DND-41 (cell line): ENCODE data around the gene NPTXR.
A peak's percentile ranks its signal among the peaks of the same experiment; 100 is the strongest.

Experiments used
- ATAC-seq: fragments of 200-7000 bp; cut with Tn5 transposase; 3 replicates; pipeline ENCODE4 v1.9.1; 2021; ENCODE audit warnings: low read depth; ENCODE audit not compliant: insufficient read depth
- DNase-seq: peaks from one replicate; pipeline ENCODE4 v3.0.0-alpha.2; 2020
- H2AFZ ChIP-seq: 2 replicates; pipeline ENCODE4 v1.6.0; 2012; ENCODE audit warnings: low read depth, low read length
- H3K27ac ChIP-seq: 2 replicates; pipeline ENCODE4 v1.5.1; 2012; ENCODE audit warnings: low read length, inconsistent platforms
- H3K27me3 ChIP-seq: fragments of 200-600 bp; sonication (generic); 2 replicates; pipeline ENCODE4 v1.6.0; 2012; ENCODE audit warnings: low read length, mild to moderate bottlenecking, inconsistent platforms; ENCODE audit not compliant: insufficient read depth, poor library complexity
- H3K36me3 ChIP-seq: 2 replicates; pipeline ENCODE4 v1.5.1; 2012; ENCODE audit warnings: low read length, inconsistent platforms; ENCODE audit not compliant: insufficient read depth
- H3K4me1 ChIP-seq: 2 replicates; pipeline ENCODE4 v1.5.1; 2012; ENCODE audit warnings: mild to moderate bottlenecking, low read length; ENCODE audit not compliant: insufficient read depth
- H3K4me2 ChIP-seq: 2 replicates; pipeline ENCODE4 v1.6.0; 2012; ENCODE audit warnings: mild to moderate bottlenecking, moderate library complexity, low read length, inconsistent platforms; ENCODE audit not compliant: insufficient read depth
- H3K4me3 ChIP-seq, 2 experiments: fragments of 200-600 bp in 1 of 2; shearing (Covaris generic) in 1 of 2; 2 replicates each; pipeline ENCODE4 v1.5.1; 2012 to 2016; ENCODE audit warnings: inconsistent platforms in 2 of 2, low read length in 2 of 2, mild to moderate bottlenecking in 2 of 2, low read depth in 1 of 2, moderate library complexity in 1 of 2
- H3K79me2 ChIP-seq: 2 replicates; pipeline ENCODE4 v1.6.0; 2012; ENCODE audit warnings: low read length, inconsistent platforms; ENCODE audit not compliant: insufficient read depth
- H3K9ac ChIP-seq: 2 replicates; pipeline ENCODE4 v1.6.0; 2012; ENCODE audit warnings: low read depth, mild to moderate bottlenecking, inconsistent platforms, low read length, moderate library complexity
- H3K9me3 ChIP-seq: 2 replicates; pipeline ENCODE4 v1.5.1; 2012; ENCODE audit warnings: low read length, moderate library complexity, mild to moderate bottlenecking, inconsistent platforms; ENCODE audit not compliant: insufficient read depth, severe bottlenecking
- H4K20me1 ChIP-seq: 2 replicates; pipeline ENCODE4 v1.6.0; 2012; ENCODE audit warnings: low read length; ENCODE audit not compliant: insufficient read depth
- CTCF ChIP-seq: IDR thresholded peaks from 2 replicates; pipeline ENCODE4 v1.5.1; 2012; ENCODE audit warnings: borderline replicate concordance, low read length, moderate library complexity, mild to moderate bottlenecking; ENCODE audit not compliant: poor library complexity, severe bottlenecking; ENCODE audit errors: extremely low read depth
- EZH2 ChIP-seq: IDR thresholded peaks from 3 replicates; pipeline ENCODE4 v1.6.1; 2012; ENCODE audit warnings: borderline replicate concordance, low read depth, mild to moderate bottlenecking, moderate library complexity, low read length, inconsistent platforms; ENCODE audit not compliant: severe bottlenecking

NPTXR gene

GRCh38 chr22:38843657-38844314 lies at the start of gene NPTXR:
Gene NPTXR, minus strand, starts transcription at chr22:38844028.
- Histone ChIP-seq H3K27ac (no peak within 1 kb of the TSS), H2AFZ (no peak within 1 kb of the TSS), H3K27me3 (peaks cover 62% of the 10 kb centered on the region), H3K4me2 (peak within 1 kb of the TSS; percentile 53; the same call in 1 of the 2 replicates), H3K9me3 (no peaks in the 10 kb centered on the region), H3K4me3 (peak within 1 kb of the TSS in 1 of 2 experiments; percentile 20; a peak in 1 of 4 replicates), H3K4me1 (0 out of 2 replicates have a peak, but pooled peaks cover 5% of the 10 kb centered on the region), H3K36me3 (no peaks in the 10 kb centered on the region), H4K20me1 (peaks cover 25% of the 10 kb centered on the region), H3K79me2 (no peaks in the 10 kb centered on the region), H3K9ac (no peak within 1 kb of the TSS)
- peak; percentile 54 for ATAC-seq
- peak; percentile 25 for DNase-seq
- TF ChIP-seq EZH2 (no peak), CTCF (no peak)

DNA sequence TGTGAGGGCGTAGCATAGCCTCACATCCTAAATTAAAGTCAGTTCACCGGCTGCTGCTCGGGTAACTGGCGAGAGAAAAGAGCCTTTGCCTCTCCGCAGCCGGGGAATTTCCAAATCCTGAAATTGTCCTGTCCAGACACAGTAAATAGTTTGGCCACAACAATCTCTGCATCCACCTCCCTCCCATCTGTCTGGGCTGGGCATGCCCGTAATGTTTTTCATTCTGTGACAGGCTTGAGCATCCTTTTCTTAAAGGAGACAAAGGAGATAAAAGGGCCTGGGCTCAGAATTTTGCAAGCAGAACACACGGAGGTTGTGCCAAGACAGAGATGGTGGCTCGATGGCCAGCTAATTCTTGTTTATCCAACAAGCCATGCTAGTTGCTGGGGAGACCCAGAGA lies 47.4 kb upstream of the NPTXR start:
- DNase-seq, result no peak
- TF ChIP-seq EZH2 (no peak), CTCF (no peak)

DNA sequence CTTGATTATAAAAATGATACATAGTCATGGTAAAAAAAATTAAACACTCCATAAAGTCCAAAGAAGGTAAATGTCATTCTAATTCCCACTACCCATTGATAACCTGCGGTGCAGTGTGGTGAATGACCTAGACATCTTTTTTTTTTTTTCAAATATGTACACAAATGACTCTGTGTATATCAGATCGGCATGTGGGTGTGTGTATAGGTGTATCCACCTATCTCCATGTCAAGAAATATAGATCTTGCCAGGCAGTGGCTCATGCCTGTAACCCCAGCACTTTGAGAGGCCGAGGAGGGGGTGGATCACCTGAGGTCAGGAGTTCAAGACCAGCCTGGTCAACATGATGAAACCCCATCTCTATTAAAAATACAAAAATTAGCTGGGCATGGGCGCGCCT lies 46.5 kb upstream of the NPTXR start:
- no peak overlapping the region for H3K4me2 ChIP-seq
- H3K27me3 ChIP-seq, result peaks cover 17% of the 10 kb centered on the region
- TF ChIP-seq CTCF (no peak), EZH2 (no peak)
- no peaks in the 10 kb centered on the region for H3K4me1 ChIP-seq
- DNase-seq (no peak), ATAC-seq (no peak)
- no peak overlapping the region for H3K27ac ChIP-seq
- no peaks in the 10 kb centered on the region for H3K79me2 ChIP-seq
- H4K20me1 ChIP-seq, result no peaks in the 10 kb centered on the region
- no peak overlapping the region for H2AFZ ChIP-seq
- H3K9ac ChIP-seq, result no peak overlapping the region
- H3K36me3 ChIP-seq, result no peaks in the 10 kb centered on the region
- H3K9me3 ChIP-seq, result no peaks in the 10 kb centered on the region
- no peak overlapping the region for H3K4me3 ChIP-seq

More for the DNA sequence above, 47.4 kb upstream of the NPTXR start:
- H3K9ac ChIP-seq, result no peak overlapping the region
- H3K36me3 ChIP-seq, result no peaks in the 10 kb centered on the region
- H4K20me1 ChIP-seq, result no peaks in the 10 kb centered on the region
- H3K9me3 ChIP-seq, result no peaks in the 10 kb centered on the region
- no peaks in the 10 kb centered on the region for H3K4me1 ChIP-seq
- peaks cover 17% of the 10 kb centered on the region for H3K27me3 ChIP-seq
- no peak overlapping the region for H3K4me2 ChIP-seq
- H3K27ac ChIP-seq, result no peak overlapping the region
- H2AFZ ChIP-seq, result no peak overlapping the region
- no peak overlapping the region for H3K4me3 ChIP-seq
- ATAC-seq, result no peak
- no peaks in the 10 kb centered on the region for H3K79me2 ChIP-seq

DNA sequence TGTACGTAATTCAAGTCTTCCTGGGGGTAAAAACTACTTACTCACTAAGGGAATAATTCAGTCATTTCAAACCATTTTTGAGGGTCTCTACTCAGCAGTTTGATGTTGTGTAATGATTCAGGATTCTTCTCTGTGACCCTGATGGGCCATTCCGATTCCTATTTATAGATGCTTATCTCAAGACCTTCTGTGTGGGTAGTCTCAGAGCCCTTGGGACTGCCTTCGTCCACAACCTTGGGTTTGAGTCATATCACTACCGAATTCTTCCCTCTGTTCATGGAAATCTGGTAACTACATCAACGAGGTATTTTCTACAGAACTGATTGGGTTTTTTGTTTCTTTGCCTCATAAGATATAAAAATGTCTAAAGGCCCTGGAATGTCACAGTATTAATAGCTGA lies 42.5 kb upstream of the NPTXR start:
- no peaks in the 10 kb centered on the region for H3K9me3 ChIP-seq
- H3K79me2 ChIP-seq, result no peaks in the 10 kb centered on the region
- no peak overlapping the region for H3K4me3 ChIP-seq
- no peak overlapping the region for H2AFZ ChIP-seq
- H3K4me1 ChIP-seq, result no peaks in the 10 kb centered on the region
- no peak overlapping the region for H3K9ac ChIP-seq
- H3K27me3 ChIP-seq, result peaks cover 8% of the 10 kb centered on the region
- H3K4me2 ChIP-seq, result no peak overlapping the region
- no peaks in the 10 kb centered on the region for H4K20me1 ChIP-seq
- TF ChIP-seq EZH2, result no peak
- no peak for TF ChIP-seq CTCF
- no peak for DNase-seq
- H3K36me3 ChIP-seq, result no peaks in the 10 kb centered on the region
- ATAC-seq, result no peak
- H3K27ac ChIP-seq, result no peak overlapping the region
